K562 (cell line): Measurements from ENCODE around the gene HIPK2. TPM values are rescaled to one million over a fixed set of nuclear protein-coding genes. Genes with fewer than 3 reads are reported as not detected.
A peak's percentile ranks its signal among the peaks of the same experiment; 100 is the strongest.
"Not testable (repeated sequence)": the region's sequence is repeated elsewhere in the genome, so short reads cannot be mapped to it uniquely, and the experiment has no call there.

Experiments
- ATAC-seq: fragments of 200-7000 bp; cut with Tn5 transposase; 3 replicates; pipeline ENCODE4 v1.9.1; 2020; ENCODE audit warnings: moderate library complexity
- BruUV-seq: library from RNA; stranded (reverse); fragments of 400-500 nt; replicated peaks from 2 replicates; lab custom pipeline; 2021; lab: Mats Ljungman, UMichigan
- CTCF ChIA-PET: fragments of 300-600 bp; formaldehyde crosslinking; extraction: SDS; loops from one replicate; lab custom pipeline; 2021; ENCODE audit warnings: low intra/inter-chr PET ratio; lab: Yijun Ruan, JAX
- POLR2A ChIA-PET: fragments of 300-600, 350-650 bp; sonication (Branson Sonifier 250); formaldehyde crosslinking; extraction: SDS; loops from one replicate; lab custom pipeline; 2021; ENCODE audit warnings: antibody characterized with exemption, inconsistent platforms; lab: Yijun Ruan, JAX
- DNase-seq, 4 experiments: peaks; one replicate each; pipeline versions ENCODE4 v3.0.0 to v3.0.0-alpha.2; 2011 to 2018; ENCODE audit warnings: low spot score in 3 of 4, mixed read lengths in 3 of 4; ENCODE audit errors: extremely low read depth in 1 of 4
- FAIRE-seq: peaks from 2 replicates; lab custom pipeline; 2011; peaks lifted over from hg19 to GRCh38; lab: Jason Lieb, UNC
- H2AFZ ChIP-seq: 2 replicates; pipeline ENCODE4 v1.6.0; 2011; ENCODE audit warnings: low read depth, low read length, control low read depth, inconsistent platforms
- H3K27ac ChIP-seq: fragments of 200-600 bp; 3 replicates; pipeline ENCODE4 v1.8.0; 2011; ENCODE audit warnings: low read depth, mild to moderate bottlenecking, control low read depth, inconsistent platforms, low read length, moderate library complexity, mixed read lengths; ENCODE audit errors: extremely low read depth
- H3K27me3 ChIP-seq, 2 experiments: fragments of 300-600 bp in 1 of 2; 2 replicates in 1 of 2; 3 replicates in 1 of 2; pipeline versions ENCODE4 v1.6.0 to v1.8.0; 2011; ENCODE audit warnings: inconsistent platforms in 2 of 2, low read length in 2 of 2, mild to moderate bottlenecking in 1 of 2, mixed read lengths in 1 of 2, moderate library complexity in 1 of 2; ENCODE audit not compliant: control insufficient read depth in 2 of 2, insufficient read depth in 2 of 2
- H3K36me3 ChIP-seq: fragments of 300-600 bp; 3 replicates; pipeline ENCODE4 v1.8.0; 2011; ENCODE audit warnings: mild to moderate bottlenecking, low read length, inconsistent platforms; ENCODE audit not compliant: control insufficient read depth, insufficient read depth
- H3K4me1 ChIP-seq, 2 experiments: fragments of 200-600 bp in 1 of 2; replicated peaks in 1 of 2; 2 replicates in 1 of 2; 3 replicates in 1 of 2; pipeline versions ENCODE4 v1.5.1 to v1.8.0; 2011; ENCODE audit warnings: inconsistent platforms in 2 of 2, low read length in 2 of 2, mild to moderate bottlenecking in 1 of 2, mixed read lengths in 1 of 2, moderate library complexity in 1 of 2; ENCODE audit not compliant: control insufficient read depth in 2 of 2, insufficient read depth in 2 of 2
- H3K4me2 ChIP-seq: 2 replicates; pipeline ENCODE4 v1.6.1; 2011; ENCODE audit warnings: low read length, control low read depth, inconsistent platforms, mixed read lengths; ENCODE audit not compliant: insufficient read depth
- H3K4me3 ChIP-seq: fragments of 200-600 bp; sonication (generic), shearing (Covaris generic); 2 replicates; pipeline ENCODE4 v1.5.1; 2016; ENCODE audit warnings: control low read depth, inconsistent platforms
- H3K79me2 ChIP-seq: fragments of 200-600 bp; 3 replicates; pipeline ENCODE4 v1.8.0; 2011; ENCODE audit warnings: low read length, inconsistent platforms; ENCODE audit not compliant: control insufficient read depth, insufficient read depth
- H3K9ac ChIP-seq, 2 experiments: 2 replicates each; pipeline versions ENCODE4 v1.6.0 to v1.6.1; 2011; ENCODE audit warnings: low read depth in 2 of 2, low read length in 2 of 2, control low read depth in 1 of 2, inconsistent platforms in 1 of 2, mild to moderate bottlenecking in 1 of 2, mixed read lengths in 1 of 2; ENCODE audit not compliant: insufficient read depth in 1 of 2
- H3K9me1 ChIP-seq: one replicate; pipeline ENCODE4 v1.6.0; 2011; ENCODE audit warnings: inconsistent platforms, mild to moderate bottlenecking, low read length, moderate library complexity; ENCODE audit not compliant: control insufficient read depth, insufficient read depth
- H3K9me3 ChIP-seq: replicated peaks from 2 replicates; pipeline ENCODE4 v1.5.1; 2011; ENCODE audit warnings: low read depth, low read length, inconsistent platforms; ENCODE audit not compliant: control insufficient read depth, insufficient read depth
- H4K20me1 ChIP-seq: replicated peaks from 2 replicates; pipeline ENCODE4 v1.6.1; 2011; ENCODE audit warnings: low read length, inconsistent platforms, mixed read lengths; ENCODE audit not compliant: control insufficient read depth, insufficient read depth
- CTCFL ChIP-seq: IDR thresholded peaks from 2 replicates; pipeline ENCODE4 v1.6.1; 2011; ENCODE audit warnings: borderline replicate concordance, low read depth, mild to moderate bottlenecking, moderate library complexity, low read length; ENCODE audit not compliant: insufficient read depth, poor library complexity, severe bottlenecking
- RAD21 ChIP-seq, 2 experiments: fragments of 250-450 bp in 1 of 2; fragments of 450-650 bp in 1 of 2; sonication (Bioruptor Pico) in 1 of 2; formaldehyde crosslinking in 1 of 2; IDR thresholded peaks in 1 of 2; conservative IDR thresholded peaks in 1 of 2; 2 replicates each; pipeline versions ENCODE4 v1.4.0 to v1.8.0; 2020 to 2022; ENCODE audit warnings: mild to moderate bottlenecking in 2 of 2, moderate library complexity in 1 of 2
- SPI1 ChIP-seq: IDR thresholded peaks from 2 replicates; pipeline ENCODE4 v1.6.1; 2011; ENCODE audit warnings: low read depth, low read length, control low read depth, borderline replicate concordance
- USF1 ChIP-seq: sonication (generic); formaldehyde crosslinking; IDR thresholded peaks from 2 replicates; pipeline ENCODE4 v1.9.0; 2022; ENCODE audit warnings: mild to moderate bottlenecking, missing genetic modification reagents
- WGBS: fragments of 100-300 bp; shearing (Covaris generic); methylation state at CpG from one replicate; pipeline ENCODE4 v1.1.6; 2016; ENCODE audit warnings: low coverage, mixed read lengths; ENCODE audit not compliant: insufficient coverage; ENCODE audit errors: missing lambda C conversion rate; 5-methylcytosine and 5-hydroxymethylcytosine counted together
- in situ Hi-C: fragments of 300-500 bp; cut with MboI; formaldehyde crosslinking; loops from 4 replicates; pipeline ENCODE4 v1.15.0; 2018; ENCODE audit warnings: inconsistent platforms, mixed read lengths
- intact Hi-C: fragments of 100-400 bp; cut with micrococcal nuclease; formaldehyde crosslinking; loops from 2 replicates; pipeline ENCODE4 v1.14.2; 2022
- polyA plus RNA-seq, 8 experiments: library from polyadenylated mRNA; depleted of rRNA in 4 of 8; stranded (reverse) in 5 of 8; unstranded in 3 of 8; fragments of >200 nt; fragmentation: Nextera tagmentation in 2 of 8; fragmentation: Illumina TruSeq in 1 of 8; extraction: Ambion mirVana in 2 of 8; extraction: Trizol in 1 of 8; gene quantifications; 2 replicates each; pipeline versions ENCODE4 v1.2.1 to v1.2.3, GENCODE V29; 2011 to 2014; ENCODE audit warnings: inconsistent platforms in 1 of 8, missing spikeins in 1 of 8
- total RNA-seq, 7 experiments: library from RNA; depleted of rRNA in 6 of 7; stranded (reverse); fragments of >200 nt in 6 of 7; fragmentation: Illumina TruSeq in 2 of 7; extraction: Trizol in 2 of 7; gene quantifications; 2 replicates each; pipeline versions ENCODE4 v1.2.1 to v1.2.3, GENCODE V29; 2011 to 2021; ENCODE audit warnings: low replicate concordance in 1 of 7
- TF ChIP-seq, protein P1 (sequence below), 2 experiments: fragments of 450-650 bp; formaldehyde crosslinking in 1 of 2; IDR thresholded peaks; 2 replicates each; pipeline versions ENCODE4 v1.4.0 to v1.6.1; 2014 to 2020; ENCODE audit warnings: mild to moderate bottlenecking in 2 of 2, borderline replicate concordance in 1 of 2, low read depth in 1 of 2
- TF ChIP-seq, protein P2 (sequence below): sonication (generic); formaldehyde crosslinking; IDR thresholded peaks from 2 replicates; pipeline ENCODE4 v1.8.0; 2022; ENCODE audit warnings: missing genetic modification reagents, mild to moderate bottlenecking, moderate library complexity, borderline replicate concordance

Gene HIPK2
- total and polyA plus RNA-seq, 9 of the 15 experiments (the other 6 are each of a cell fraction or from before 2014, with no cell fraction given), result 0.69 to 19.8 (median 5.1) TPM

GRCh38 chr7:139553991-139554700 is 223.7 kb downstream of the HIPK2 start:
- H3K9me1 ChIP-seq, H3K4me1 ChIP-seq, H3K27ac ChIP-seq, H4K20me1 ChIP-seq, H3K36me3 ChIP-seq, CTCF ChIA-PET, in situ Hi-C loops, H3K79me2 ChIP-seq, H3K9me3 ChIP-seq, FAIRE-seq, H3K4me3 ChIP-seq, H3K4me2 ChIP-seq, BruUV-seq, H2AFZ ChIP-seq, H3K9ac ChIP-seq: not testable (repeated sequence)
- ATAC-seq (peak; percentile 83), DNase-seq (peak in 1 of 4 experiments; percentile 59)
- WGBS, result 7% methylated on average over 8 of the region's 8 CpGs
- H3K27me3 ChIP-seq, result peaks cover 21 to 34% of the 10 kb centered on the region in 2 experiments; a peak in 4 of 5 replicates
- intact Hi-C loops, result loop anchor here (2.0 to 10.0 kb wide), 2 partner anchors 49 to 119 kb away; no protein-coding TSS in a partner anchor
- POLR2A ChIA-PET, result interaction anchor here (0.8 to 1.2 kb wide), 2 partner anchors 9 to 46 kb away, joined by 4 read pairs; no protein-coding TSS in a partner anchor
- peak in 1 of 2 experiments; percentile 68; a peak in 2 of 4 replicates for TF ChIP-seq RAD21 (CRISPR knock-in tag; conservative IDR thresholded peaks at IDR 0.05 in 1 of 2, IDR thresholded peaks at IDR 0.05 in 1 of 2)
- TF ChIP-seq, protein P1, sequence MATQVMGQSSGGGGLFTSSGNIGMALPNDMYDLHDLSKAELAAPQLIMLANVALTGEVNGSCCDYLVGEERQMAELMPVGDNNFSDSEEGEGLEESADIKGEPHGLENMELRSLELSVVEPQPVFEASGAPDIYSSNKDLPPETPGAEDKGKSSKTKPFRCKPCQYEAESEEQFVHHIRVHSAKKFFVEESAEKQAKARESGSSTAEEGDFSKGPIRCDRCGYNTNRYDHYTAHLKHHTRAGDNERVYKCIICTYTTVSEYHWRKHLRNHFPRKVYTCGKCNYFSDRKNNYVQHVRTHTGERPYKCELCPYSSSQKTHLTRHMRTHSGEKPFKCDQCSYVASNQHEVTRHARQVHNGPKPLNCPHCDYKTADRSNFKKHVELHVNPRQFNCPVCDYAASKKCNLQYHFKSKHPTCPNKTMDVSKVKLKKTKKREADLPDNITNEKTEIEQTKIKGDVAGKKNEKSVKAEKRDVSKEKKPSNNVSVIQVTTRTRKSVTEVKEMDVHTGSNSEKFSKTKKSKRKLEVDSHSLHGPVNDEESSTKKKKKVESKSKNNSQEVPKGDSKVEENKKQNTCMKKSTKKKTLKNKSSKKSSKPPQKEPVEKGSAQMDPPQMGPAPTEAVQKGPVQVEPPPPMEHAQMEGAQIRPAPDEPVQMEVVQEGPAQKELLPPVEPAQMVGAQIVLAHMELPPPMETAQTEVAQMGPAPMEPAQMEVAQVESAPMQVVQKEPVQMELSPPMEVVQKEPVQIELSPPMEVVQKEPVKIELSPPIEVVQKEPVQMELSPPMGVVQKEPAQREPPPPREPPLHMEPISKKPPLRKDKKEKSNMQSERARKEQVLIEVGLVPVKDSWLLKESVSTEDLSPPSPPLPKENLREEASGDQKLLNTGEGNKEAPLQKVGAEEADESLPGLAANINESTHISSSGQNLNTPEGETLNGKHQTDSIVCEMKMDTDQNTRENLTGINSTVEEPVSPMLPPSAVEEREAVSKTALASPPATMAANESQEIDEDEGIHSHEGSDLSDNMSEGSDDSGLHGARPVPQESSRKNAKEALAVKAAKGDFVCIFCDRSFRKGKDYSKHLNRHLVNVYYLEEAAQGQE (IDR thresholded peaks at IDR 0.05; ENCODE audit: borderline replicate concordance), result peak; percentile 52; the same call in 1 of the 2 replicates
- TF ChIP-seq, protein P1 (CRISPR knock-in tag; IDR thresholded peaks at IDR 0.05; ENCODE audit: low read depth), result not testable (repeated sequence)
- TF ChIP-seq, protein P2, sequence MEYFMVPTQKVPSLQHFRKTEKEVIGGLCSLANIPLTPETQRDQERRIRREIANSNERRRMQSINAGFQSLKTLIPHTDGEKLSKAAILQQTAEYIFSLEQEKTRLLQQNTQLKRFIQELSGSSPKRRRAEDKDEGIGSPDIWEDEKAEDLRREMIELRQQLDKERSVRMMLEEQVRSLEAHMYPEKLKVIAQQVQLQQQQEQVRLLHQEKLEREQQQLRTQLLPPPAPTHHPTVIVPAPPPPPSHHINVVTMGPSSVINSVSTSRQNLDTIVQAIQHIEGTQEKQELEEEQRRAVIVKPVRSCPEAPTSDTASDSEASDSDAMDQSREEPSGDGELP (CRISPR knock-in tag), result peak; percentile 19; the same call in 1 of the 2 replicates
- peak; percentile 12 for TF ChIP-seq CTCFL
- 0 out of 2 replicates have a peak, but pooled peaks have one; percentile 6 for TF ChIP-seq USF1
- 0 out of 2 replicates have a peak, but pooled peaks have one; percentile 2 for TF ChIP-seq SPI1
